K562 (cell line): ENCODE results near the gene TAP2. TPM values are rescaled to one million over a fixed set of nuclear protein-coding genes. Genes with fewer than 3 reads are reported as not detected.

Experiments used
- BHLHE40 ChIP-seq: IDR thresholded peaks from 2 replicates; pipeline ENCODE4 v1.6.1; 2011; ENCODE audit warnings: low read length, improper control_type of control experiment
- CBX5 ChIP-seq: IDR thresholded peaks from 2 replicates; pipeline ENCODE4 v1.6.1; 2014; ENCODE audit warnings: low read depth, borderline replicate concordance
- CEBPB ChIP-seq: fragments of 450-650 bp; IDR thresholded peaks from 2 replicates; pipeline ENCODE4 v1.6.1; 2016; ENCODE audit warnings: missing genetic modification characterization, missing compliant biosample characterization
- EHMT2 ChIP-seq: fragments of 450-650 bp; IDR thresholded peaks from 2 replicates; pipeline ENCODE4 v1.6.1; 2018; ENCODE audit warnings: antibody characterized with exemption
- EWSR1 ChIP-seq: fragments of 450-650 bp; IDR thresholded peaks from 2 replicates; pipeline ENCODE4 v1.6.1; 2018; ENCODE audit warnings: borderline replicate concordance, mild to moderate bottlenecking, low read depth, moderate library complexity; ENCODE audit not compliant: partially characterized antibody
- HDAC8 ChIP-seq: fragments of 450-650 bp; IDR thresholded peaks from 2 replicates; pipeline ENCODE4 v1.6.1; 2016; ENCODE audit warnings: mild to moderate bottlenecking, missing genetic modification characterization, moderate library complexity, missing compliant biosample characterization
- KHSRP ChIP-seq: fragments of 450-650 bp; IDR thresholded peaks from 2 replicates; pipeline ENCODE4 v1.6.1; 2017
- NONO ChIP-seq, 2 experiments: fragments of 200-400 bp in 1 of 2; fragments of 450-650 bp in 1 of 2; formaldehyde crosslinking in 1 of 2; IDR thresholded peaks; 2 replicates each; pipeline ENCODE4 v1.6.1; 2017; ENCODE audit warnings: low read depth in 2 of 2, mild to moderate bottlenecking in 2 of 2, moderate library complexity in 2 of 2, low read length in 1 of 2
- RB1 ChIP-seq: fragments of 450-650 bp; IDR thresholded peaks from 2 replicates; pipeline ENCODE4 v1.6.1; 2017; ENCODE audit warnings: low read depth, mild to moderate bottlenecking
- SETDB1 ChIP-seq: IDR thresholded peaks from one replicate; pipeline ENCODE4 v1.6.1; 2012; ENCODE audit warnings: low read length, control low read depth, inconsistent platforms
- XRCC4 ChIP-seq: IDR thresholded peaks from one replicate; pipeline ENCODE4 v1.6.1; 2011; ENCODE audit not compliant: insufficient read depth, insufficient read length; ENCODE audit errors: extremely low read depth
- ZFP36 ChIP-seq: fragments of 150-350 bp; IDR thresholded peaks from 2 replicates; pipeline ENCODE4 v1.6.1; 2018; ENCODE audit warnings: low read length, low read depth; ENCODE audit not compliant: partially characterized antibody
- ZKSCAN3 ChIP-seq: fragments of 250-450 bp; sonication (Bioruptor Pico); IDR thresholded peaks from 2 replicates; pipeline ENCODE4 v1.4.0; 2020
- ZKSCAN8 ChIP-seq: fragments of 200-800 bp; sonication (Bioruptor generic); IDR thresholded peaks from 2 replicates; pipeline ENCODE4 v1.6.1; 2016; ENCODE audit warnings: missing genetic modification characterization, missing compliant biosample characterization
- polyA plus RNA-seq, 8 experiments: library from polyadenylated mRNA; depleted of rRNA in 4 of 8; stranded (reverse) in 5 of 8; unstranded in 3 of 8; fragments of >200 nt; fragmentation: Nextera tagmentation in 2 of 8; fragmentation: Illumina TruSeq in 1 of 8; extraction: Ambion mirVana in 2 of 8; extraction: Trizol in 1 of 8; gene quantifications; 2 replicates each; pipeline versions ENCODE4 v1.2.1 to v1.2.3, GENCODE V29; 2011 to 2014; ENCODE audit warnings: inconsistent platforms in 1 of 8, missing spikeins in 1 of 8
- total RNA-seq, 7 experiments: library from RNA; depleted of rRNA in 6 of 7; stranded (reverse); fragments of >200 nt in 6 of 7; fragmentation: Illumina TruSeq in 2 of 7; extraction: Trizol in 2 of 7; gene quantifications; 2 replicates each; pipeline versions ENCODE4 v1.2.1 to v1.2.3, GENCODE V29; 2011 to 2021; ENCODE audit warnings: low replicate concordance in 1 of 7
- TF ChIP-seq, protein P1 (sequence below): fragments of 450-650 bp; formaldehyde crosslinking; conservative IDR thresholded peaks from 2 replicates; pipeline ENCODE4 v1.4.0; 2022; ENCODE audit warnings: mild to moderate bottlenecking, missing genetic modification characterization
- TF ChIP-seq, protein P2 (sequence below): fragments of 450-650 bp; IDR thresholded peaks from 2 replicates; pipeline ENCODE4 v1.6.1; 2018; ENCODE audit not compliant: partially characterized antibody
- TF ChIP-seq, protein P3 (sequence below): fragments of 250-450 bp; sonication (Bioruptor Pico); IDR thresholded peaks from 2 replicates; pipeline ENCODE4 v1.4.0; 2020; ENCODE audit warnings: mild to moderate bottlenecking, moderate library complexity
- TF ChIP-seq, protein P4 (sequence below): fragments of 450-650 bp; formaldehyde crosslinking; IDR thresholded peaks from 2 replicates; pipeline ENCODE4 v1.4.0; 2020; ENCODE audit warnings: mild to moderate bottlenecking, moderate library complexity

TAP2 gene
- total and polyA plus RNA-seq, 9 of the 15 experiments (the other 6 are each of a cell fraction or from before 2014, with no cell fraction given), result 2.0 to 53.5 (median 19.6) TPM

GRCh38 chr6:32796848-32797776 lies 41.4 kb downstream of the TAP2 start (continued):
- TF ChIP-seq, protein P1, sequence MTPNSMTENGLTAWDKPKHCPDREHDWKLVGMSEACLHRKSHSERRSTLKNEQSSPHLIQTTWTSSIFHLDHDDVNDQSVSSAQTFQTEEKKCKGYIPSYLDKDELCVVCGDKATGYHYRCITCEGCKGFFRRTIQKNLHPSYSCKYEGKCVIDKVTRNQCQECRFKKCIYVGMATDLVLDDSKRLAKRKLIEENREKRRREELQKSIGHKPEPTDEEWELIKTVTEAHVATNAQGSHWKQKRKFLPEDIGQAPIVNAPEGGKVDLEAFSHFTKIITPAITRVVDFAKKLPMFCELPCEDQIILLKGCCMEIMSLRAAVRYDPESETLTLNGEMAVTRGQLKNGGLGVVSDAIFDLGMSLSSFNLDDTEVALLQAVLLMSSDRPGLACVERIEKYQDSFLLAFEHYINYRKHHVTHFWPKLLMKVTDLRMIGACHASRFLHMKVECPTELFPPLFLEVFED (CRISPR knock-in tag), result peak; percentile 68; the same call in 1 of the 2 replicates
- no peak for TF ChIP-seq EHMT2
- TF ChIP-seq RB1, result peak; percentile 59; the same call in 1 of the 2 replicates
- TF ChIP-seq, protein P2, sequence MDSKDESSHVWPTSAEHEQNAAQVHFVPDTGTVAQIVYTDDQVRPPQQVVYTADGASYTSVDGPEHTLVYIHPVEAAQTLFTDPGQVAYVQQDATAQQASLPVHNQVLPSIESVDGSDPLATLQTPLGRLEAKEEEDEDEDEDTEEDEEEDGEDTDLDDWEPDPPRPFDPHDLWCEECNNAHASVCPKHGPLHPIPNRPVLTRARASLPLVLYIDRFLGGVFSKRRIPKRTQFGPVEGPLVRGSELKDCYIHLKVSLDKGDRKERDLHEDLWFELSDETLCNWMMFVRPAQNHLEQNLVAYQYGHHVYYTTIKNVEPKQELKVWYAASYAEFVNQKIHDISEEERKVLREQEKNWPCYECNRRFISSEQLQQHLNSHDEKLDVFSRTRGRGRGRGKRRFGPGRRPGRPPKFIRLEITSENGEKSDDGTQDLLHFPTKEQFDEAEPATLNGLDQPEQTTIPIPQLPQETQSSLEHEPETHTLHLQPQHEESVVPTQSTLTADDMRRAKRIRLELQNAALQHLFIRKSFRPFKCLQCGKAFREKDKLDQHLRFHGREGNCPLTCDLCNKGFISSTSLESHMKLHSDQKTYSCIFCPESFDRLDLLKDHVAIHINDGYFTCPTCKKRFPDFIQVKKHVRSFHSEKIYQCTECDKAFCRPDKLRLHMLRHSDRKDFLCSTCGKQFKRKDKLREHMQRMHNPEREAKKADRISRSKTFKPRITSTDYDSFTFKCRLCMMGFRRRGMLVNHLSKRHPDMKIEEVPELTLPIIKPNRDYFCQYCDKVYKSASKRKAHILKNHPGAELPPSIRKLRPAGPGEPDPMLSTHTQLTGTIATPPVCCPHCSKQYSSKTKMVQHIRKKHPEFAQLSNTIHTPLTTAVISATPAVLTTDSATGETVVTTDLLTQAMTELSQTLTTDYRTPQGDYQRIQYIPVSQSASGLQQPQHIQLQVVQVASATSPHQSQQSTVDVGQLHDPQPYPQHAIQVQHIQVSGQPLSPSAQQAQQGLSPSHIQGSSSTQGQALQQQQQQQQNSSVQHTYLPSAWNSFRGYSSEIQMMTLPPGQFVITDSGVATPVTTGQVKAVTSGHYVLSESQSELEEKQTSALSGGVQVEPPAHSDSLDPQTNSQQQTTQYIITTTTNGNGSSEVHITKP, result peak; percentile 7
- no peak for TF ChIP-seq BHLHE40
- TF ChIP-seq NONO (IDR thresholded peaks at IDR 0.05; ENCODE audit: low read depth in 2 of 2, low read length in 1 of 2), result no peak
- TF ChIP-seq ZFP36, result no peak
- TF ChIP-seq EWSR1, result no peak
- no peak for TF ChIP-seq ZKSCAN3 (CRISPR knock-in tag)
- peak; percentile 97 for TF ChIP-seq CEBPB (tag)
- no peak for TF ChIP-seq SETDB1
- no peak for TF ChIP-seq ZKSCAN8 (CRISPR knock-in tag)
- TF ChIP-seq, protein P3, sequence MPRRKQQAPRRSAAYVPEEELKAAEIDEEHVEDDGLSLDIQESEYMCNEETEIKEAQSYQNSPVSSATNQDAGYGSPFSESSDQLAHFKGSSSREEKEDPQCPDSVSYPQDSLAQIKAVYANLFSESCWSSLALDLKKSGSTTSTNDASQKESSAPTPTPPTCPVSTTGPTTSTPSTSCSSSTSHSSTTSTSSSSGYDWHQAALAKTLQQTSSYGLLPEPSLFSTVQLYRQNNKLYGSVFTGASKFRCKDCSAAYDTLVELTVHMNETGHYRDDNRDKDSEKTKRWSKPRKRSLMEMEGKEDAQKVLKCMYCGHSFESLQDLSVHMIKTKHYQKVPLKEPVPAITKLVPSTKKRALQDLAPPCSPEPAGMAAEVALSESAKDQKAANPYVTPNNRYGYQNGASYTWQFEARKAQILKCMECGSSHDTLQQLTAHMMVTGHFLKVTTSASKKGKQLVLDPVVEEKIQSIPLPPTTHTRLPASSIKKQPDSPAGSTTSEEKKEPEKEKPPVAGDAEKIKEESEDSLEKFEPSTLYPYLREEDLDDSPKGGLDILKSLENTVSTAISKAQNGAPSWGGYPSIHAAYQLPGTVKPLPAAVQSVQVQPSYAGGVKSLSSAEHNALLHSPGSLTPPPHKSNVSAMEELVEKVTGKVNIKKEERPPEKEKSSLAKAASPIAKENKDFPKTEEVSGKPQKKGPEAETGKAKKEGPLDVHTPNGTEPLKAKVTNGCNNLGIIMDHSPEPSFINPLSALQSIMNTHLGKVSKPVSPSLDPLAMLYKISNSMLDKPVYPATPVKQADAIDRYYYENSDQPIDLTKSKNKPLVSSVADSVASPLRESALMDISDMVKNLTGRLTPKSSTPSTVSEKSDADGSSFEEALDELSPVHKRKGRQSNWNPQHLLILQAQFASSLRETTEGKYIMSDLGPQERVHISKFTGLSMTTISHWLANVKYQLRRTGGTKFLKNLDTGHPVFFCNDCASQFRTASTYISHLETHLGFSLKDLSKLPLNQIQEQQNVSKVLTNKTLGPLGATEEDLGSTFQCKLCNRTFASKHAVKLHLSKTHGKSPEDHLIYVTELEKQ (CRISPR knock-in tag), result no peak
- TF ChIP-seq, protein P4, sequence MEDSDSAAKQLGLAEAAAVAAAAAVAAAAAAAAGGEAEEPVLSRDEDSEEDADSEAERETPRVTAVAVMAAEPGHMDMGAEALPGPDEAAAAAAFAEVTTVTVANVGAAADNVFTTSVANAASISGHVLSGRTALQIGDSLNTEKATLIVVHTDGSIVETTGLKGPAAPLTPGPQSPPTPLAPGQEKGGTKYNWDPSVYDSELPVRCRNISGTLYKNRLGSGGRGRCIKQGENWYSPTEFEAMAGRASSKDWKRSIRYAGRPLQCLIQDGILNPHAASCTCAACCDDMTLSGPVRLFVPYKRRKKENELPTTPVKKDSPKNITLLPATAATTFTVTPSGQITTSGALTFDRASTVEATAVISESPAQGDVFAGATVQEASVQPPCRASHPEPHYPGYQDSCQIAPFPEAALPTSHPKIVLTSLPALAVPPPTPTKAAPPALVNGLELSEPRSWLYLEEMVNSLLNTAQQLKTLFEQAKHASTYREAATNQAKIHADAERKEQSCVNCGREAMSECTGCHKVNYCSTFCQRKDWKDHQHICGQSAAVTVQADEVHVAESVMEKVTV (CRISPR knock-in tag), result peak; percentile 60
- no peak for TF ChIP-seq XRCC4
- no peak for TF ChIP-seq HDAC8 (tag)
- no peak for TF ChIP-seq CBX5
- no peak for TF ChIP-seq KHSRP
